NCI-H2107 (cell line): ENCODE results near the gene MEP1B.
"Not testable (repeated sequence)": the region's sequence is repeated elsewhere in the genome, so short reads cannot be mapped to it uniquely, and the experiment has no call there.

Experiments
- DNase-seq: peaks from one replicate; lab custom pipeline; 2025; lab: John Stamatoyannopoulos, UW

MEP1B gene

GRCh38 chr18:32189790-32190189 is at the start of gene MEP1B:
MEP1B (plus strand) TSS chr18:32190039; CDS start chr18:32190071, 32 bp downstream.
- DNase-seq = no peak

GRCh38 chr18:32148185-32148870 is 41.5 kb upstream of the MEP1B start:
- DNase-seq = no peak

- DNase-seq = no peak
These were observed 37.0 kb upstream of the MEP1B start for GRCh38 chr18:32152705-32153448.

GRCh38 chr18:32156855-32157254 is 33.0 kb upstream of the MEP1B start:
- no peak for DNase-seq

- DNase-seq = no peak
These were observed 32.3 kb upstream of the MEP1B start for GRCh38 chr18:32157580-32157979.

- DNase-seq = peak; percentile 44
These were observed 31.7 kb upstream of the MEP1B start for GRCh38 chr18:32158108-32158624.

GRCh38 chr18:32158631-32159030 is 31.2 kb upstream of the MEP1B start:
- DNase-seq = not testable (repeated sequence)

GRCh38 chr18:32160547-32160946 is 29.3 kb upstream of the MEP1B start:
- DNase-seq = no peak

- DNase-seq = no peak
These were observed 21.7 kb upstream of the MEP1B start for GRCh38 chr18:32167980-32168730.

GRCh38 chr18:32173654-32174053 is 16.2 kb upstream of the MEP1B start:
- no peak for DNase-seq

GRCh38 chr18:32174719-32175118 is 15.1 kb upstream of the MEP1B start:
- DNase-seq = no peak

- no peak for DNase-seq
These were observed 14.6 kb upstream of the MEP1B start for GRCh38 chr18:32175265-32175664.

GRCh38 chr18:32176745-32177144 is 13.1 kb upstream of the MEP1B start:
- not testable (repeated sequence) for DNase-seq

GRCh38 chr18:32177530-32177929 is 12.3 kb upstream of the MEP1B start:
- no peak for DNase-seq

- no peak for DNase-seq
These were observed 6.3 kb upstream of the MEP1B start for GRCh38 chr18:32183503-32183902.

- no peak for DNase-seq
These were observed 370 bp downstream of the MEP1B start for GRCh38 chr18:32190209-32190608.

GRCh38 chr18:32195881-32196815 is 6.3 kb downstream of the MEP1B start:
- DNase-seq = no peak

GRCh38 chr18:32200766-32201165 is 10.9 kb downstream of the MEP1B start:
- DNase-seq = no peak

GRCh38 chr18:32201948-32202672 is 12.3 kb downstream of the MEP1B start:
- no peak for DNase-seq

GRCh38 chr18:32208023-32208422 is 18.2 kb downstream of the MEP1B start:
- no peak for DNase-seq

- no peak for DNase-seq
These were observed 18.7 kb downstream of the MEP1B start for GRCh38 chr18:32208577-32208976.
